Left cardiac atrium (tissue), 4 donors: ENCODE results near the gene MYO1E. TPM values are rescaled to one million over a fixed set of nuclear protein-coding genes. Genes with fewer than 3 reads are reported as not detected.
A peak's percentile ranks its signal among the peaks of the same experiment; 100 is the strongest.

Experiments
- ATAC-seq, 2 donors: fragments of 200-7000 bp; cut with Tn5 transposase; one replicate each; pipeline ENCODE4 v1.9.1; 2020; ENCODE audit warnings: mild to moderate bottlenecking in 2 of 2, moderate library complexity in 2 of 2
- DNase-seq: peaks from one replicate; pipeline ENCODE4 v3.0.0-alpha.2; 2020
- intact Hi-C, 2 donors: fragments of 100-400 bp; cut with DNase I; formaldehyde crosslinking; loops; one replicate each; pipeline versions ENCODE4 v1.14.1 to v1.15.1; 2022 to 2023
- total RNA-seq, 2 donors: library from RNA; stranded (reverse); fragmentation: NEBNext Ultra II Directional; extraction: Animal tissue kit (Norgen Biotek cat#: 25700); gene quantifications; one replicate each; pipeline ENCODE4 v1.2.1, GENCODE V29; 2021
- donor health status: DM: no; HTN: yes; CAD: no.
- donor health status: DM: no; HTN: yes; CAD: no; lungs with severe emphysema.
- donor health status: DM: yes; HTN: yes; CAD: no.
- donor health status: Dilated cardiomyopathy.

The MYO1E gene
- total RNA-seq, 2 donors from 2014 or later: 32.1 to 49.5 TPM

DNA sequence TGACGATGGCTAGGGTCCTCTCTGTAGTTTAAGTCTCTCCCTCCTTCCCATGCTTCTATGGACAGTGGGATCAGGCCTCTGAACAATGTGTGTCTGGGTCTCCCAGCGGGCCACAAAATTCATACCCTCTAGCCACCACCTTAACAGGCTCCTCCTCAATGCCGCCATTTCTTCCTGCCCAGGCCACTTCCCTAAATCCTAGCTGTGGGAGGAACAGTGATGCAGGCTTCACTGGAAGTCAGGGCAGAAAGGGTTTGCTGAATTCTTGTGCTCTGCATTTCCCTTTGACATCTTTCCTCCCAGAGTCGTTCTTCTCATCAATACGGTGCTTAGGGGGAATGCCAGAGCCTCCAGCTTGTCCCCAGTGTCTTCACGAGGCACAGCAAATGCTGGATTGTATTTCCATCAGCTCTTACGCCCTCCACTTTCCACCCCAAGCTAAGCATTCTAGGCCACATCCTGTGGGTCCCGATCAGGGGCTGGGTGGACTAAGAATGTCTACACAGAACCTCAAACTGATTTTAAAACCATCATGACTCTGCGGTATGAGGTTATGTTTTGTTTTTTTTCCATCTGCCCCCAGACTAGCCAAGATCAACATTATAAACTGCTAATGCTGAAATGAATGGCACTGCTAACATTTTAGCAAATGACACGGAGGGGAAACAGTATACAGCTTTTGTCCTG is 177.9 kb downstream of the MYO1E start:
- DNase-seq: no peak
- intact Hi-C loops: no loop called here
- no peak for ATAC-seq

DNA sequence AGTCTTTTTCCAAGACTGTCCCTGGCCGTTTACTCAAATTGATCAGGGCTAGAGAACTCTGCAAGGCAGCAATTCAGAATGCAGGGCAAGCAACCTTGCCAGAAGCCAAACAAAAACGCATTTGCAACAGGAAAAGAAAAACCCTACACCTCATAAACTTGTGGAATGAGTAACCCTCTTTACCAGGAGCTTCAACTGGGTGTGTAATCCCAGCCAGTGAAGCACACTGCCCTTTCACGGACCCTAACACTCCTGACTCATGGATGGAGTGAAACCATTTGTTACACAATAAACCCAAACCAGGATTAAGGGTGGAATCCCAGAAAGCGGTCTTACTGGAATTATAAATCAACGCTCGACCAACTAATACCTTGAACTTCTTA is 180.8 kb downstream of the MYO1E start:
- DNase-seq: no peak
- intact Hi-C loops: no loop called here
- ATAC-seq: no peak

DNA sequence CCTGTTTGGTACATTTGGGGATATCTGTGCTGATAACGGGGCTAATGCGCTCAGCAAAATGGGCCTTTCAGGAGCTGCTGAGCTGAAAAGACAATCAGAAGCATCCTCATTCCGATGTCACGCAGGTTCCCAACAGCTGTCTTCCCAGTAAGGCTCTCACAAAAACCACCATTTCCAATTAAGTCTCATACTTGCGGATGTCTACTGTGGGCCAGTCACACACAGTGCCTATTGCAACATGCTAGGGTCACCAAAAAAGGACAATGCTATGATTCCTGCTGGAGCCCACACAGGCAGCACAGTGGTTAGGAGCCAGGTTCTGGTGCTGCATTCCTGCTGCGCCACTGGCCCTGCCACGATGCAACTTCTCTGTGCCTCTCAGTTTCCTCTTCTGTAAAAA is 182.4 kb downstream of the MYO1E start:
- DNase-seq (no peak), ATAC-seq (no peak)
- intact Hi-C loops: no loop called here

DNA sequence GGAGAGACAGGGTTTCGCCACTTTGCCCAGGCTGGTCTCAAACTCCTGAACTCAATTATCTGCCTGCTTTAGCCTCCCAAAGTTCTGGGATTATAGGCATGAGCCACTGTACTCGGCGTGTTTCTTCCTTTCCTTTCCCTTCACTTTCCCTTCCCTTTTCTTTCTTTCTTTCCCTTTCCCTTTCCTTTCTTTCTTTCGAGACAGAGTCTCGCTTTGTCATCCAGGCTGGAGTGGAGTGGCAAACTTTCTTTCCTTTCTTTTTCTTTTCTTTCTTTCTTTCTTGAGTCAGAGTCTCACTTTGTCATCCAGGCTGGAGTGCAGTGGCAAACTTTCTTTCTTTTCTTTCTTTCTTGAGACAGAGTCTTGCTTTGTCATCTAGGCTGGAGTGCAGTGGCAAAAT is 183.4 kb downstream of the MYO1E start:
- intact Hi-C loops: no loop called here
- DNase-seq: no peak
- no peak for ATAC-seq

DNA sequence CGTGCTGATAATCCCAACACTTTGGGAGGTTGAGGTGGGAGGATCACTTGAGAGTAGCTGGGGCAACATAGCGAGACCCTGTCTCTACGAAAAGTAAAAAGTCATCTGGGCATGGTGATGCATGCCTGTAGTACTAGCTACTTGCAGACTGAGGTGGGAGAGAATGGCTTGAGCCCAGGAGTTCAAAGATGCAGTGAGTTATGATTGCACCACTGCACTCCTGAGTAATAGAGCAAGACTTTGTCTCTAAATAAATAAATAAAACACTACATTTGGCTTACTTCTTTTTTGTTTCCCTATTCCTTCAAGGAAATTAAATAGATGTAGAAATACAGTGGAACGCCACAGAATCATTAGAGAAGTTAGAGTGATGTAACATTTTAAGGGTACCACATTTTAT is 186.2 kb downstream of the MYO1E start:
- DNase-seq (no peak), ATAC-seq (no peak)
- intact Hi-C loops: no loop called here

DNA sequence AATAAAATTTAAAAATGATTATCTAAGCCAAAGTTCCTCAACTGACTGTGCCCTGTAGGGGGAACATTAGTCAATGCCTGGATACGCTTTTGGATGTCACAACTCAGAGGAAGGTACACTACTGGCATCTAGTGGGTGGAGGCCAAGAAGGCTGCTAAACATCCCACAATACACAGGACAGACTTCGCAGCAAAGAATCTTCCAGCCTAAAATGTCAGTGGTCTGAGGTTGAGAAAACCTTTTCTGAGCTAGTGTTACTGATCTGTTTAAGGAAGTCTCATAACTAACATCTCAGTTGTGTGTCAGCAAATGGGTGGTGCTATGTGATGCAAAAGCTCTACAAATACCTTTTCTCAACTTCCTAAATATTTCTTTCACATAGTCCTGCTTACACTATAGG is 186.9 kb downstream of the MYO1E start:
- ATAC-seq (no peak), DNase-seq (no peak)
- intact Hi-C loops: no loop called here

DNA sequence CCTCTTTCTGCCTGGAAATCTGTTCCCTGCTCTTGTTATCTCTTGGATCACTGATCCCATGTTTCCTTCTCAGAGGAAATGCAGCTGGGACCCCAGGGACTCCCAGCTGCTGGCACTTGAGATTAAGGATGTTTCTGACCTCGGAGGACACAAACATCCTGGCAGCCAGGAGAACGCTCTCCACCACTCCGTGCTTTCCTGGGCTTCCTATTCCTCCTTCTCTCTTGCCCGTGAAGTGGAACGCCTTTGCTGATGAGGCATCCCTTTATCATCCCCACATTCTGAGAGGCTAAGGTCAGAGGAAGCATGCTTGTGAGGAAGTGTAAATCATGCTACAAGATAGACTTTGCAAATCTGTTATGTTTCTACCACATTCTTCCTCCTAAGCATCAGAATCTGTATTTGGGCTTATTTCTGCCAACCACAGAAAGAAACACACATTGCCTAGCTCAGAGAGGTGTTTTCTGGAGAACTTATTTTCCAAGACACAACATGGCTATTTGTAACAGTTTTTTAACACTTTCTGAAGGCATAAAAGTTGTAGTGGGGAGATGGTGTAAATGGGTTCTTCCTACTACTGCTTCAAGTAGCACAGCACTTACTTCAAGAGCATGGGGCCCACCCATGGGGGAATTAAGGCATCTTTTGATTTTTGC is 191.6 kb downstream of the MYO1E start:
- intact Hi-C loops: no loop called here

DNA sequence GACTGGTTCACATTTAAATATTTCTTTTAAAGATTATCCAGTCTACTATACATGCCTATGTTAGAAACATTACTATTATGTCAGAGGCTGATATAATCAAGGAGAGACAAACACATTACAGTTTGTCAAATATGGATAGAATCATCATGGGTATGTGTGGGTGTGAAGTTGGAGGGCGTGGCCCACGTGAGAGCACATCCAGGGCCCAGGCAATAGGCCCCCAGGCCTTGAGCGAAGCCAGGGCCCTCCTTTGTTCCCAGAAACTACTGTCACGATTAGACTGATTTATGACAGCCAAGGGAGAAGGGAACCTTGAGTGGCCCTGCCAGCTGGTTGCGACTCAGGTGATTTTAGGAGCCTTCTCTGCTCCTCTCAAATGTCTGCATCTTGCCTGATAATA is 193.0 kb downstream of the MYO1E start:
- intact Hi-C loops: loop anchor here in 1 of 2 donors (5.0 kb wide), 1 partner anchor 313 kb away; no protein-coding TSS in a partner anchor
- ATAC-seq: no peak
- DNase-seq: no peak

More for the DNA sequence above, 191.6 kb downstream of the MYO1E start:
- no peak for DNase-seq
- ATAC-seq: no peak

DNA sequence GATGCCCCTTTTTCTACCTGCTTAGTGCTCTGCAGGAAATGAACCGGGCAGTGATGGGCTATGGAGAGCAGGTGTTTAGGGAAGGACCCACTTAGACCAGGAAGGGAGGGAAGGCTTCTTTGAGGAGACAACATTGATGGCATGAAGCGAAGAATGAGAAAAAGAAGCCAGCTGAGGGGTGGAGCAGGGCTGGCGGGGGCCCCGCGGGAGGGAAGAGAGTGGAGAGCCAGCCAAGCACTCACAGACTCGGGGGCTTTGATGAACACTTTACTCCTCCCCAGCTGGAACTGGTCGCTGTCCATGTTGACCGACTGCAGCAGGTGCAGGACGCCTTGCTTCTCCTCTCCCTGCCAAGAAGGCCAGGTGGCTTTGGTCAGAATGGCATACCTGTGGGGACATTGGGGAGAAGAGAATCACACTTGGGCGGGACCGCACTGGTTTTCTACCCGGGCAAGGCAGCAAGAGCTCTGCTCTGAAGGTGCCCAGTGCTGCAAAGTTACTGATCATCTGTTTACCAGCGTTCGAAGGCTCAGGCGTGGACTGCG is 194.4 kb downstream of the MYO1E start:
- no peak for ATAC-seq
- intact Hi-C loops: loop anchor here in 1 of 2 donors (5.0 kb wide), 1 partner anchor 314 kb away; no protein-coding TSS in a partner anchor
- DNase-seq: no peak

DNA sequence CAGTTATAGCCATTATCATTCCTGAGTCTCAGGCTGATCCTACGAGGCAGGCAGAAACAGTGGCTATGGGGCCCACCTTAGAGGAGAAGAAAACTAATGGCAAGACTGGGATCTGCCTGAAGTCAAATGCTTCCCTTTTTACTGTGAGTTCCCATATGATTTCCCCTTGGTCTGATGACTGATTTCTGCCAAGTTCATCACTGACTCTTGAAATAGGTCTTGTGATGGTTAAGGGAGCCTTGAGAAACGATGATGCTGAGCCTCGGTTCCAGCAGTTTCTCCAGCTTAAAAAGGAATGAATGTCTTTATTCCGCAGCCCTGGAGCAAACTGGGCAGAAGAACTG is 195.4 kb downstream of the MYO1E start:
- intact Hi-C loops: loop anchor here in 1 of 2 donors (5.0 kb wide), 1 partner anchor 315 kb away; no protein-coding TSS in a partner anchor
- DNase-seq (no peak), ATAC-seq (no peak)

DNA sequence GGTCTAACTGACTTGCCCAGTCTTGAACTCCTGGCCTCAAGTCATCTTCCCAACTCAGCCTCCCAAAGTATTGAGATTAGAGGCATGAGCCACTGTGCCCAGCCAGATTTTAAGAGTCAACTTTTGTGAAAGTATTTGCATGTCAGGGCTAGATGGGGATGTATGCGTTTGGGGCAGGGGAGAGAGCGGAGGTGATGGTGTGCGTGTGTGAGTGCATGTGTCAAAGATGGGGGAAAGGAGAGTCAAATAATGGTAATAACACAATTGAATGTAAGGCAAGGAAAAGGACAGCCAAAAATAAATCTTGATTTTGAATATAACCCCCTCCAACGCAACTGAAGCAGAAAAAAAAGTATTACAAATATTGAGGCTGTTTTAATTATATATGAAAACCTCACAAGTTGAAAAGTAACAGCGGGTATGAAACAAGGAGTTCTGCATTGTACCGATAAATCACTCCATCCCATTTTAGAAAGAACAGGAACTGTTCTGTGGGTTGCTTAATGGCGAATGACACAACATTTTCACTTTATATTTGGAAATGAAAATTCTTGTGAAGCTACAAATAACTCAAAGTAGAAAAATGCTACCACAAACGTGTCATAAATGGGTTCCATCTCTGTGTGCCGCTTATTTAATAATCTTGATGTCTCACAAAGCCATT is 195.9 kb downstream of the MYO1E start:
- DNase-seq: no peak
- ATAC-seq: no peak
- intact Hi-C loops: loop anchor here in 1 of 2 donors (5.0 kb wide), 1 partner anchor 316 kb away; no protein-coding TSS in a partner anchor

DNA sequence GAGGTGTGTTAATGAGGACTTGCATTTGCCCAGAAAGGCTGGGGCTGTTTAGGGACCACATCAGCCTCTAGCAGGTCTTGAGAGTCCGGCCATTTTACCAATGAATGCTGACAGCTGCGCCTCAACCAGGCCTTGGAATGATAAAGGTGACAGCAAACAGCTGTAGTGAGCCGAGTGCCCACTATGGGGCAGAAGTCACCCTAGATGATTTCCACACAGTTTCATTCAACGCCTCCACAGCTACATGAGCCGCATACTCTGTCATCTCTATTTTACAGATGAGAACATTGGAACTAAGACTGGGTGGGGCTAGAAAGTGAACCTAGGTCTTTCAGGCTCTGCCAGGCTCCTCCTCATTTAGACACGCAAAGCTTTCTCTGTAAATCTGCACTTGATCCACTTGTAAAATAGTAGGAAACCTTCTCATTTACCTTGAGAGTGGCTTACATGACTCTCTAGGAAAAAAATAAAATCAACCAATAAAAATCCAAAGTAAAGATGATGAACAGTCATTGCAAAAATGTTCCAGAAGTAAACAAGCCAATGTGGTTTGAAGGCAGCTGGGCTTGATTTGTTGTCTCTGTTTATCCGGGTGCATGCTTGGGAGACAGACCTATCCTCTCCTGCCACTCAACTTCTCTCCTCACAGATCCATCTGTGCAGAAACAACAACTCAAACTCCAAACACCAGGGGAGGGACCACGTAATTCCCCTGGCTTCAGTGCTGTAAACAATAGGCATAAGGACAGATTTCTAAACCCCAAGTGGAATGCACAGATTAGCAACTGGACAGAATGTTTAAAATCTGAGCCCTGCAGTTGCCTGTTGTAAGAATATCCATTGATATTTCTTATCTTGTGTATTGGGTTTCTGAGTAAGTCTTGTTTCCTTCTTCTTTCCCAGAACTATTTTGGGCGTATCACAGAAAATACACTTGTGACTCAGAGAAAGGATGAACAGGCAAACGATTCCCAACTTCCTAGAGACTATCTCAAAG is 197.5 kb downstream of the MYO1E start:
- ATAC-seq: peak; percentile 81 to 83
- DNase-seq: peak; percentile 53
- intact Hi-C loops: loop anchor here in 1 of 2 donors (5.0 kb wide), 1 partner anchor 317 kb away; no protein-coding TSS in a partner anchor

DNA sequence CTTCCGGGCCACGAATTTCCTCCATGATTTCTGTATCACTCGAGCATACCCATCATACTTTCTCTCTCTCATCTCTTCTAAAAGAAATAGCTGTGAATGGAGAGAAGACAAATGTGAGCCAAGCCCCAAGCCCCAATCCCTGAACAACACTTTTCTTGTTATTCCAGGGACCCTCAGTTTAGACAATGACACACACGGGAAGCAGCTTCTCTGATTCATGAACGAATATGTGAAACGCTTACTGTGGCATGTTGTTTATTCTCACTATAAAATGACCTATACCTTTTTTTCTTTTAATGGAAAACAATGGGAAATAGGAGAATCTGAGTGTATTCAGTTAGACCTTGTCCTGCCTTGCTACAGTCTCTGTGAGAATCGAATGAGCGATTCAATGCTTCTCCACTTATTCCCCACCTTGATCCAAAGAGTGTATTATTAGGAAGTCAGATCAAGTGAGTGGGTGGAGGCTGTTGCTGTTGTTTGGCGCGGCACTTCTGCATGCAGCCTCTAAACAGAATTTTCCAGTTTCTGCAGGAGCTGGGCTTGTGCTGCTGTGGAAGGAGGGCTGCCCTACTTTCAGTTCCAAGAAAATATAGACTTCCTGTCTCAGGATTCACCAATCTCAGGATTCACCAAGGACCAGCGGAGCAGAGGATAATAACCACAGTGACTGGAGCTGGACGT is 198.4 kb downstream of the MYO1E start:
- no peak for ATAC-seq
- intact Hi-C loops: no loop called here
- DNase-seq: no peak

DNA sequence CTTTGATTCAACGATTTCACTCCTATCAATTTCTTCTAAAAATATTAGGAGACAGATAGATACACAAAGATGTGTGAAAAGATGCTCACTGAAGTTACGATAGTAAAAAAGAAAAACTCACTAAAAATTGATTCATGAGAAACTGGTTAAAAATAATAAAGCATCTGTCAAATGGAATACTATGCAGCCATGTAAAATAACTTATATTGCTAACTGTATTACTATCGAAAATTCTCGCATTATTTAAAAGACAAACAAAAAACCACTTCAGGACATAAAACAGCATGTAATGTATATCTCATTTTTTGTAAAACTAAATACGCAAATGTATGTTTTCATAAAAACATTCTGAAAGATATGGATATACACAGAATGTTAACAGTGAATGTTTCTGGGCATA is 199.5 kb downstream of the MYO1E start:
- intact Hi-C loops: no loop called here
- ATAC-seq: no peak
- no peak for DNase-seq

DNA sequence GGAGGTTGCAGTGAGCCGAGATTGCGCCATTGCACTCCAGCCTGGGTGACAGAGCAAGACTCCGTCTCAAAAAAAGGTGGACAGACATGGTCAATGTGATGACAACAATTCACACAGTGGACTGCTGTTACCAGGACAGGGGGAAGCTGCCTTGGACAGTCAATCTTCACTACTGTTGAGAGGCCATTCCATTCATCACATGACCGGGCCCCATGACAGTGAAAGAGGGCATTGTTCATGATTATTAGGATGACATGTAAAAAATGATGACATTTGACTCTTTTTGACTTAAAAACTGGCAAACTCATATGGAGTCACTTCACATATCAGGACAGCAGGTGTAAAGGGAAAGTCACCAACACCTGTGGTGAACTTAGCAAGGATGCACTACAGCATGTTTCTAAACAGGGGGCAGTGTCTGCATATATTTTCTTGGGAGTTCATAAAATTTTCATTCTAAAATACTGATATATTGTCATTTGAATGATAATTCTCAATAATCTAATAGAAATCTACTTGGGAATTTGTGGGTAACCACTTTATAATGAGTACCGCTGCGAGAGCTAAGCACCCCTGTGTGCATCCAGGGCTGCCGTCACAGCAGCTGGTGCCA is 200.3 kb downstream of the MYO1E start:
- DNase-seq (no peak), ATAC-seq (no peak)
- intact Hi-C loops: no loop called here

DNA sequence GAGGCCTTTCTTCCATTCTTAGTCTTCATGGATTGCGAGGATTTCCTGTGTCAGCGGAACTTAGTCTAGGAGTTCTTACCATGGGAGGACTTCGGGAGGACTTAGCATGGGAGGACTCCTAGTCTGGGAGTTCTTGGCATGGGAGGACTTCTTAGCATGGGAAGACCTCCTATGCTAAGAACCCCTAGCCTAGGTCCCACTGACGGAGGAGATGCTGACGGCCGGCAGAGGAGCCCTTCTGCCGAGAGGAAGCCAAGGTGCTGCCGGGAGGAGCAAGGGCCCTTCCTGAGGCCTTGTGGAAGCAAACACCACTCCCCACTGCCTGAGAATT is 201.6 kb downstream of the MYO1E start:
- DNase-seq (no peak), ATAC-seq (no peak)
- intact Hi-C loops: no loop called here

DNA sequence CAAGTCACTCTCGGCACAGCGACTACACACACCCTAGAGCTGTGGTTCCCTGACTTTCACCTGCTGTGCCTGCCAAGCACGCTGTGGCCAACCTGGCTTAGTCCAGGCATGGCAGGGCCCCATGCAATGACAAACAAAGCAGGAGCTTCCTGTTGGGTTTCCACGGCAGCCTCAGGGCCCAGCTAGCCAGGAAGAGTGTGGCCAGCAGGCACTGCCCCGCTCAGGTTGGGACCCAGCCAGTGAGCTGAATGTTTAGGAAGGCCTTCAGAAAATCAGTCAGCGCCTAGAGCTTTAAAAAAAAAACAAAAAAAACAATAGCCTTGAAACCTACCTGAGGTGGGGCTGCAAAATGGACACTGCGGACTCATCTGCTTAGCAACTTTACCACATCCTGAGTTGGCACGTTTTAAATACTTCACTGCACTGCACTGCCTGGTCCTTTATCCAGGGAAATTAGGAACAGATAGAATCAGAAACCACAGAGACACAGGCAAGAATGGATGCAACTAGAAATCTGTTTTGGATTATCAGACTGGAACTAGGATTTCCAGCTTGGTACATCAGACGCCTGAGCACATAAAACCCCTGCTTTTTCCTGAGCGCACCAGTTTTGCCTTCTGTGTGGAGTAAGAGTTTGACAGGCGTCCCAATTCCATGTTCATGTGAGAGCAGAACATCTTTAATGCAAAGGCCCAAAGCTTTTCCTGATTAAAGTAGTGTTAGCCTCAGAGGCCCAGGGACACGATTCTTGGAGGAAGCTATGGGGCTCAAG is 202.2 kb downstream of the MYO1E start:
- ATAC-seq (peak in 1 of 2 donors; percentile 48), DNase-seq (peak; percentile 28)
- intact Hi-C loops: no loop called here
